Brain microvascular endothelial cell (primary cell): ENCODE results near the gene TGM2.

Experiments
- DNase-seq: peaks from one replicate; pipeline ENCODE4 v3.0.0-alpha.2; 2020
- H3K27ac ChIP-seq: fragments of 250-450 bp; sonication (Bioruptor Pico); 2 replicates; pipeline ENCODE4 v1.5.1; 2020; ENCODE audit warnings: mild to moderate bottlenecking, moderate library complexity
- H3K27me3 ChIP-seq: fragments of 250-450 bp; sonication (Bioruptor Pico); replicated peaks from 2 replicates; pipeline ENCODE4 v1.5.1; 2020; ENCODE audit warnings: mild to moderate bottlenecking
- H3K36me3 ChIP-seq: fragments of 250-450 bp; sonication (Bioruptor Pico); replicated peaks from 2 replicates; pipeline ENCODE4 v1.5.1; 2020; ENCODE audit warnings: mild to moderate bottlenecking
- H3K4me3 ChIP-seq: 2 replicates; pipeline ENCODE4 v1.5.1; 2011; ENCODE audit warnings: low read depth, mild to moderate bottlenecking, control low read depth, low read length, moderate library complexity
- in situ Hi-C: cut with HindIII; loops from 2 replicates; pipeline ENCODE4 v1.10.0; 2017; ENCODE audit warnings: low sequenced_read_pairs, low pct_ligation_motif_present
- TF ChIP-seq, protein P1 (sequence below): IDR thresholded peaks from 2 replicates; pipeline ENCODE4 v1.5.1; 2011; ENCODE audit warnings: low read depth, mild to moderate bottlenecking, moderate library complexity, low read length, control low read depth, inconsistent platforms; ENCODE audit errors: missing control alignments

TGM2 gene

DNA sequence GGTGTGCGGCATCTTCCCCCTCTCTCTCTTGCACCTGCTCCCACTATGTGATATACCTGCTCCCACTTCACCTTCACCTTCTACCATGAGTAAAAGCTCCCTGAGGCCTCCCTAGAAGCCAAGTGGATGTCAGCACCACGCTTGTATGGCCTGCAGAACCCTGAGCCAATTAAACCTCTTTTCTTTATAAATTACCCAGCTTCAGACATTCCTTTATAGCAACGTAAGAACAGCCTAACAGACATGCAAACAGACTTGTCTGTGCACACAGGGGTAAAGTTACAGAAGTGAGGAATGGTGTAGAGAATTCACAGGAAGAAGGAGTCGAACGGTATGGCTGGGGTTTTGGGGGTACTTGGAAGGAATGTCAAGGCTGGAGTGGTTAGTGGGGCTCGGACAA, 14.8 kb upstream of the TGM2 start:
- no peaks in the 10 kb centered on the region for H3K36me3 ChIP-seq
- in situ Hi-C loops = no loop called here
- H3K4me3 ChIP-seq = no peak overlapping the region
- no peak overlapping the region for H3K27ac ChIP-seq
- H3K27me3 ChIP-seq = no peaks in the 10 kb centered on the region
- TF ChIP-seq, protein P1, sequence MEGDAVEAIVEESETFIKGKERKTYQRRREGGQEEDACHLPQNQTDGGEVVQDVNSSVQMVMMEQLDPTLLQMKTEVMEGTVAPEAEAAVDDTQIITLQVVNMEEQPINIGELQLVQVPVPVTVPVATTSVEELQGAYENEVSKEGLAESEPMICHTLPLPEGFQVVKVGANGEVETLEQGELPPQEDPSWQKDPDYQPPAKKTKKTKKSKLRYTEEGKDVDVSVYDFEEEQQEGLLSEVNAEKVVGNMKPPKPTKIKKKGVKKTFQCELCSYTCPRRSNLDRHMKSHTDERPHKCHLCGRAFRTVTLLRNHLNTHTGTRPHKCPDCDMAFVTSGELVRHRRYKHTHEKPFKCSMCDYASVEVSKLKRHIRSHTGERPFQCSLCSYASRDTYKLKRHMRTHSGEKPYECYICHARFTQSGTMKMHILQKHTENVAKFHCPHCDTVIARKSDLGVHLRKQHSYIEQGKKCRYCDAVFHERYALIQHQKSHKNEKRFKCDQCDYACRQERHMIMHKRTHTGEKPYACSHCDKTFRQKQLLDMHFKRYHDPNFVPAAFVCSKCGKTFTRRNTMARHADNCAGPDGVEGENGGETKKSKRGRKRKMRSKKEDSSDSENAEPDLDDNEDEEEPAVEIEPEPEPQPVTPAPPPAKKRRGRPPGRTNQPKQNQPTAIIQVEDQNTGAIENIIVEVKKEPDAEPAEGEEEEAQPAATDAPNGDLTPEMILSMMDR = no peak
- DNase-seq = no peak

DNA sequence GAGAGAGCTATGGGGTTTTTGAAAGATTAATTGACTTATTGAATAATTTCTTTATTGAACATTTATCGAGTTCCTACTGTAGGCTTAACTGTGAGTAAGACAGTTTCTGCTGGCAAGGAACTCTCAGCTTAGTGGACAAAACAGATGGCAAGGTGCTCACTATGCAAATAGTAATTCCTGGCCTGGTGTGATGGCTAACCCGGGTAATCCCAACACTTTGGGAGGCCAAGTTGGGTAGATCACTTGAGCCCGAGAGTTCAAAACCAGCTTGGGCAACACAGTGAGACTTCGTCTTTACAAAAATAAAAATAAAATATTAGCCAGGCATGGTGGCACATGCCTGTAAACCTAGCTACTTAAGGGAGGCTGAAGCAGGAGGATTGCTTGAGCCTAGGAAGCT, 13.5 kb upstream of the TGM2 start:
- Histone ChIP-seq H3K27ac (no peak overlapping the region), H3K27me3 (no peaks in the 10 kb centered on the region), H3K4me3 (no peak overlapping the region), H3K36me3 (no peaks in the 10 kb centered on the region)
- no peak for DNase-seq
- TF ChIP-seq, protein P1 = no peak
- in situ Hi-C loops = no loop called here

DNA sequence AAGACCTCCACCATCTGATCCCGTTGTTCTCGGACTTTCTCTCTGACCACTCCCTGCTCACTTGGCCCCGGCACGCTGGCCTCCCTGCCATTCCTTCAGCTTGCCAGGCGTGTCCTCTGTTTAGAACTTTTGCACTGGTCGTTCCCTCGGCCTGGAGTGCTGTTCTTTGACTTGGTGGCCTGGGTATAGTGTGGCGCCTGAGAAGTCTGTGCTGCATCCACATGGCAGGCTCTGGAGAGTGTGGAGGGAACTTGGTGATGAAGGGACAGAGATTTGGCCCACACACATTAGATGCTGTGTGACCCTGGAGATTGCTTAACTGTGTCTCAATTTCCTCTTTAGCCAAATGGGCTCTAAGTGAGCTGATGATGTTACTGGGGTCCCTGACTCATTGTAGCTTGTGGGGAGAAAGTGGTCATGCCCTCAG, 13.0 kb upstream of the TGM2 start:
- Histone ChIP-seq H3K27ac (no peak overlapping the region), H3K27me3 (no peaks in the 10 kb centered on the region), H3K4me3 (no peak overlapping the region), H3K36me3 (no peaks in the 10 kb centered on the region)
- TF ChIP-seq, protein P1 = no peak
- in situ Hi-C loops = no loop called here
- no peak for DNase-seq

DNA sequence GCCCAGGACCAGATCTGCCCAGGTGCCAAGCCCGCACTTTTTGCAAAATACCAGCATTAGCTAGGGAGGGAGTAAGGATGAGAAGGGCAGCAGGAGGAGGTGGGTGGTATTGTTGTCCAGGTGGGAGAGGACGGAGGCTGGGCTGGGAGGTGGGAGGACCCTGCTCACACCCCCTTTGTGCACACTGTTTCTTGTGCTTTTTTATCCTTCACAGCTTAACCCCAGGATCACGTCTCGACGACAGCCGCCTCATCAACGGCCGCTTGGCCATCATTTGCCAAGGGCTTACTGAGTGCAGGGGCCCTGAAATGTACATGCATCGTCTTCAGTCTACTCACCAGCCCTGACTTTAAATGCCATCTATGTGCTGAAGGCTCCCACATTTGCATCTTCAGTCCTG, 12.1 kb upstream of the TGM2 start:
- TF ChIP-seq, protein P1 = no peak
- no peak overlapping the region for H3K27ac ChIP-seq
- no peak for DNase-seq
- H3K36me3 ChIP-seq = no peaks in the 10 kb centered on the region
- H3K27me3 ChIP-seq = no peaks in the 10 kb centered on the region
- no peak overlapping the region for H3K4me3 ChIP-seq
- in situ Hi-C loops = no loop called here

DNA sequence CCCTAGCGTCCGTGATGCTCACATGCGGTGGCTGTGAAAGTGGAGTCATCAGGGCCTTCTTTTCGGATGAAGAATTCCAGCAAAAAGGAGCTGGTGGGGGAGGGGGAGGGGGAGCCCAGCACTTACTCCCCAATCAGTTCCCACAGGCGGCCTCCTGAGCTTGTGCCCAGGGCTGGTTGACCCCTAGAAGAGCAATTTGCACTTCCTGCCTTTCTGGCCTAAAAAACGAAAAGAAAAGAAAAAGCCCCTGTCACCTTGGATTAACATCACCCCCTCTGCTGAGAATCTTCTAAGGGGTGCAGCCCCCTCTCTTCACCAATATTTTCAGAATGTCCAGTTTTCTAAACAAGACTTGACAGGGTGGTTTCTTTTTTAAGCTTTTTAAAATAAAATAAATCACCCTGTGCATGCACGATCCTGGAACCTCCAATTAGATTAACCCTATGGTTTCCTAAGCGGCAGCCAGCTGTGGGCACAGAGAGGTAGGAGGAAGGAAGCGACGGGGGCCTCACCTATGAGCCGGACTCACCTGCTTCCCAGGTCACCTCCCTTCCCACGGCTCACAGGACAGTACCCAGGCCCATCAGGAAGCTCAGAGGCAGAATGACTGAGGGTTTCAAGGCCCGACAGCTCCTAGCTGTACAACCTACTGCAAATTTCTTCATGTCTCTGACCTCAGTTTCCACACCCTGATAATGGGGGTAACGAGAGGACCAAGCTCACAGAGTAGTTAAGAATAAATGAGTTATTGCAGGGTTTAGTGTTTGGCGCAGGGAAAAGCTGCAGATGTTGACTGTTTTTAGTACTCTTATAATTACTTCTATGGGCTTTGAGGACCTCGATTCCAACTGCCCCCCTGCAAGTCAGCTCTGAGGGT, 10.5 kb upstream of the TGM2 start:
- TF ChIP-seq, protein P1 = no peak
- no peak overlapping the region for H3K4me3 ChIP-seq
- H3K27ac ChIP-seq = no peak overlapping the region
- in situ Hi-C loops = no loop called here
- no peaks in the 10 kb centered on the region for H3K27me3 ChIP-seq
- DNase-seq = no peak
- no peaks in the 10 kb centered on the region for H3K36me3 ChIP-seq
